PC-3 (cell line): ENCODE data around the gene FBXL12. TPM values are rescaled to one million over a fixed set of nuclear protein-coding genes. Genes with fewer than 3 reads are reported as not detected.

Experiments used
- ATAC-seq: fragments of 200-7000 bp; cut with Tn5 transposase; 2 replicates; pipeline ENCODE4 v1.9.1; 2020; ENCODE audit warnings: mild to moderate bottlenecking, moderate library complexity
- BruUV-seq: library from RNA; stranded (reverse); fragments of 400-500 nt; replicated peaks from 2 replicates; lab custom pipeline; 2021; lab: Mats Ljungman, UMichigan
- CTCF ChIA-PET: fragments of 300-600 bp; sonication (Branson Sonifier 250); formaldehyde crosslinking; loops from one replicate; lab custom pipeline; 2022; ENCODE audit warnings: antibody characterized with exemption; lab: Charles Lee
- POLR2A ChIA-PET: fragments of 300-600 bp; sonication (Branson Sonifier 250); formaldehyde crosslinking; loops from one replicate; lab custom pipeline; 2022; ENCODE audit warnings: antibody characterized with exemption; ENCODE audit not compliant: unreplicated experiment; lab: Charles Lee
- DNase-seq: peaks from one replicate; pipeline ENCODE4 v3.0.0-alpha.2; 2015
- H2AFZ ChIP-seq: fragments of 300-600 bp; sonication (generic); 2 replicates; pipeline ENCODE4 v1.6.0; 2016; ENCODE audit warnings: antibody characterized with exemption, low read length
- H3F3A ChIP-seq: fragments of 300-600 bp; sonication (generic); one replicate; pipeline ENCODE4 v1.6.0; 2017; ENCODE audit warnings: antibody characterized with exemption, low read length, control low read depth, mild to moderate bottlenecking; ENCODE audit not compliant: unreplicated experiment
- H3K27ac ChIP-seq: fragments of 300-600 bp; sonication (generic); 2 replicates; pipeline ENCODE4 v1.5.1; 2016; ENCODE audit warnings: mild to moderate bottlenecking, low read length
- H3K27me3 ChIP-seq: fragments of 300-600 bp; sonication (generic); 2 replicates; pipeline ENCODE4 v1.6.1; 2016; ENCODE audit warnings: low read length, mixed read lengths
- H3K36me3 ChIP-seq: fragments of 300-600 bp; sonication (generic); 2 replicates; pipeline ENCODE4 v1.6.1; 2016; ENCODE audit warnings: low read depth, mixed run types, low read length, mixed read lengths
- H3K4me1 ChIP-seq: fragments of 300-600 bp; sonication (generic); 2 replicates; pipeline ENCODE4 v1.5.1; 2016; ENCODE audit warnings: low read length; ENCODE audit not compliant: insufficient read depth
- H3K4me2 ChIP-seq: fragments of 300-600 bp; sonication (generic); 2 replicates; pipeline ENCODE4 v1.6.0; 2016; ENCODE audit warnings: low read length
- H3K4me3 ChIP-seq: fragments of 300-600 bp; sonication (generic); 2 replicates; pipeline ENCODE4 v1.5.1; 2016; ENCODE audit warnings: mild to moderate bottlenecking, low read length, mixed read lengths
- H3K79me2 ChIP-seq: fragments of 300-600 bp; sonication (generic); 2 replicates; pipeline ENCODE4 v1.6.1; 2017; ENCODE audit warnings: low read length, mixed read lengths
- H3K9ac ChIP-seq: fragments of 300-600 bp; sonication (generic); 2 replicates; pipeline ENCODE4 v1.6.0; 2016; ENCODE audit warnings: mild to moderate bottlenecking, low read length
- H3K9me2 ChIP-seq: fragments of 300-600 bp; sonication (generic); replicated peaks from 2 replicates; pipeline ENCODE4 v1.6.1; 2016; ENCODE audit warnings: mixed run types, low read length, mixed read lengths
- H3K9me3 ChIP-seq: fragments of 300-600 bp; sonication (generic); 2 replicates; pipeline ENCODE4 v1.6.1; 2016; ENCODE audit warnings: low read length, mixed read lengths
- H4K20me1 ChIP-seq: fragments of 300-600 bp; sonication (generic); 2 replicates; pipeline ENCODE4 v1.6.1; 2016; ENCODE audit warnings: low read length, mixed read lengths
- EZH2 ChIP-seq: fragments of 300-600 bp; sonication (generic); IDR thresholded peaks from one replicate; pipeline ENCODE4 v1.6.1; 2017; ENCODE audit warnings: antibody characterized with exemption, mild to moderate bottlenecking, low read length; ENCODE audit not compliant: unreplicated experiment
- EZH2phosphoT487 ChIP-seq: fragments of 300-600 bp; sonication (generic); IDR thresholded peaks from 2 replicates; pipeline ENCODE4 v1.6.1; 2018; ENCODE audit warnings: mild to moderate bottlenecking, antibody characterized with exemption, low read length, borderline replicate concordance
- intact Hi-C: fragments of 100-400 bp; cut with micrococcal nuclease; formaldehyde crosslinking; loops from 2 replicates; pipeline ENCODE4 v1.9.0; 2023
- total RNA-seq: library from RNA; depleted of rRNA; stranded (reverse); fragments of >200 nt; gene quantifications from 2 replicates; pipeline ENCODE4 v1.2.3, GENCODE V29; 2014
- TF ChIP-seq, protein P1 (sequence below): fragments of 300-600 bp; sonication (generic); conservative IDR thresholded peaks from 2 replicates; pipeline ENCODE4 v1.5.1; 2017; ENCODE audit warnings: antibody characterized with exemption, low read depth, mild to moderate bottlenecking, low read length

The FBXL12 gene
- total RNA-seq, 1 experiment from 2014 or later = 31.4 TPM

DNA sequence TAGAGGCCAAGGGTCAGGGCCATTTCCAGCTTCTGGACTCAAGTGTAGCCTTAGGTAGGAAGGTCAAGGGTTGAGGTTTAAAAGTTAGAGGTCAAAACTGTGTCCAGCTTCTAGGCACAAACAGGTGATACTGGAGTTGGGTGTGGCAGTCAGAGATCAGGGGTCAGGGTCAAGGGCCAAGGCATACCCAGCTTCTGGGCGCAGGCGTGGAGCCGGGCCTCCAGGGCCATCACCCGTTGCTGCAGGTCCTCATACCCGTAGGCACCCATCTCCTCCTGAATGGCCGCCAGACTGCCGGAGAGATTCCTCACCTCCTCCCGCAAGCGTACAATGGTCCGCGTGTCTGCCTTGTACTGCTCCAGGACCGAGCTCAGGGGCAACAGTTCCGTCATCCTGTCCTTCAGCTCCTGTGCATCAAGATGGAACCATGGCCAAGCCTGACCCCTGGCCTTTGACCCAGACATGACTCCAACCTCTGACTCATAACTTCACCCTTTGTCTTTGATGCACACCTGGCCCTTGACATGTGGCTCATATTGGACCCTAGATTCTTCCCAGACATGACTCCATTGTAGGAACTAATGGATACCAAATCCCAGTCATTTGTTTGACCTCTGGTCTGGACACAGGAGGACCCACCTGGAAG, 38.3 kb upstream of the FBXL12 start:
- Histone ChIP-seq H3K9me3 (no peaks in the 10 kb centered on the region), H3K9me2 (no peaks in the 10 kb centered on the region), H4K20me1 (no peaks in the 10 kb centered on the region), H3K27ac (no peak overlapping the region), H3K4me3 (no peak overlapping the region), H3K27me3 (no peaks in the 10 kb centered on the region), H3F3A (no peaks in the 10 kb centered on the region), H3K79me2 (no peaks in the 10 kb centered on the region), H2AFZ (no peak overlapping the region), H3K9ac (no peak overlapping the region), H3K4me1 (no peaks in the 10 kb centered on the region), H3K4me2 (no peak overlapping the region), H3K36me3 (no peaks in the 10 kb centered on the region)
- ChIA-PET CTCF (no interaction called here), POLR2A (no interaction called here)
- TF ChIP-seq EZH2phosphoT487 = no peak
- intact Hi-C loops = no loop called here
- ATAC-seq (no peak), DNase-seq (no peak)
- no TSS peak for BruUV-seq

GRCh38 chr19:9856609-9857008, 37.7 kb upstream of the FBXL12 start:
- Histone ChIP-seq H3K4me1 (no peaks in the 10 kb centered on the region), H3K4me3 (no peak overlapping the region), H3K9me3 (no peaks in the 10 kb centered on the region), H3K4me2 (no peak overlapping the region), H2AFZ (no peak overlapping the region), H4K20me1 (no peaks in the 10 kb centered on the region), H3K27ac (no peak overlapping the region), H3K36me3 (no peaks in the 10 kb centered on the region), H3K79me2 (no peaks in the 10 kb centered on the region), H3K9me2 (no peaks in the 10 kb centered on the region), H3F3A (no peaks in the 10 kb centered on the region), H3K27me3 (no peaks in the 10 kb centered on the region), H3K9ac (no peak overlapping the region)
- ChIA-PET POLR2A (no interaction called here), CTCF (no interaction called here)
- intact Hi-C loops = no loop called here
- DNase-seq (no peak), ATAC-seq (no peak)
- no TSS peak for BruUV-seq
- TF ChIP-seq EZH2phosphoT487 = no peak
- TF ChIP-seq, protein P1, sequence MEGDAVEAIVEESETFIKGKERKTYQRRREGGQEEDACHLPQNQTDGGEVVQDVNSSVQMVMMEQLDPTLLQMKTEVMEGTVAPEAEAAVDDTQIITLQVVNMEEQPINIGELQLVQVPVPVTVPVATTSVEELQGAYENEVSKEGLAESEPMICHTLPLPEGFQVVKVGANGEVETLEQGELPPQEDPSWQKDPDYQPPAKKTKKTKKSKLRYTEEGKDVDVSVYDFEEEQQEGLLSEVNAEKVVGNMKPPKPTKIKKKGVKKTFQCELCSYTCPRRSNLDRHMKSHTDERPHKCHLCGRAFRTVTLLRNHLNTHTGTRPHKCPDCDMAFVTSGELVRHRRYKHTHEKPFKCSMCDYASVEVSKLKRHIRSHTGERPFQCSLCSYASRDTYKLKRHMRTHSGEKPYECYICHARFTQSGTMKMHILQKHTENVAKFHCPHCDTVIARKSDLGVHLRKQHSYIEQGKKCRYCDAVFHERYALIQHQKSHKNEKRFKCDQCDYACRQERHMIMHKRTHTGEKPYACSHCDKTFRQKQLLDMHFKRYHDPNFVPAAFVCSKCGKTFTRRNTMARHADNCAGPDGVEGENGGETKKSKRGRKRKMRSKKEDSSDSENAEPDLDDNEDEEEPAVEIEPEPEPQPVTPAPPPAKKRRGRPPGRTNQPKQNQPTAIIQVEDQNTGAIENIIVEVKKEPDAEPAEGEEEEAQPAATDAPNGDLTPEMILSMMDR = no peak
- no peak for TF ChIP-seq EZH2

DNA sequence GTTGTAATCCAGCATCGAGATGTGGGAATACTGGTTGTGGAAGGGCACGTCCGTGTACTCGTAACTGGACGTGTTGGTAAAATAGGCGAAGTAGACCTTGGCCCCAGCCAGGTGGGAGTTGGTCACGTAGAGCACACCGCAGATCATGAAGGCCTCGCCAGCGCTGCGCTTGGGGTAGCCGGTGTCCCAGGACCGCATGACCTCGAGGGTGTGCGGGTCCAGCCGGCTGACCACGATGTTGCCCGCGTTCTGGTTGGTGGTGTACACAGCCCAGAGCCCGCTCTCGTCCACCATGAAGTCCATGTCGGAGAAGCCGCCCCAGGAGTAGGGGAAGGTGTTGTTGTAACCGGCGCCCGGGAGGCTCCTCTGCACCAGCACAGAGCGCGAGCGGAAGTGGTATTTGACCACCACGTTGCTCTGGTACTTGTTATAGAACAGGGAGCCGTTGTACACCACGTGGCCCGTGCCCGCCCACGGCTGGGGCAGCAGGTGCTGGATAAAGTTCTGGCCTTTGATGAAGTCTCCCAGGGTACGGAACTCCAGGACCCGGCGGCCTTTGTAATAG, 35.5 kb upstream of the FBXL12 start:
- Histone ChIP-seq H3K9ac (no peak overlapping the region), H4K20me1 (no peaks in the 10 kb centered on the region), H3K36me3 (no peaks in the 10 kb centered on the region), H2AFZ (no peak overlapping the region), H3K79me2 (no peaks in the 10 kb centered on the region), H3K27ac (no peak overlapping the region), H3K27me3 (no peaks in the 10 kb centered on the region), H3K4me3 (no peak overlapping the region), H3K4me1 (no peaks in the 10 kb centered on the region), H3K9me2 (no peaks in the 10 kb centered on the region), H3K4me2 (no peak overlapping the region), H3K9me3 (no peaks in the 10 kb centered on the region), H3F3A (no peaks in the 10 kb centered on the region)
- no TSS peak for BruUV-seq
- ChIA-PET CTCF (no interaction called here), POLR2A (no interaction called here)
- ATAC-seq (no peak), DNase-seq (no peak)
- no peak for TF ChIP-seq EZH2
- TF ChIP-seq, protein P1 = no peak
- TF ChIP-seq EZH2phosphoT487 = no peak
- intact Hi-C loops = no loop called here
